ENCODE measurements around the gene ARHGEF16. TPM values are rescaled to one million over a fixed set of nuclear protein-coding genes. Genes with fewer than 3 reads are reported as not detected.

Gene ARHGEF16
- total RNA-seq, 4 donors from 2014 or later, result 0.20 to 1.2 (median 0.63) TPM

GRCh38 chr1:3463408-3463863 is 9.0 kb downstream of the ARHGEF16 start:
- DNase-seq, result no peak
- intact Hi-C loops (cut with DNase I; ENCODE audit: low total_unique reads), result no loop called here
- no peak overlapping the region for H3K4me3 ChIP-seq

GRCh38 chr1:3463891-3464648 is 9.6 kb downstream of the ARHGEF16 start:
- Histone ChIP-seq H3K4me3 (no peak overlapping the region), H3K4me1 (peaks cover 16 to 17% of the 10 kb centered on the region in 2 donors), H3K27me3 (no peaks in the 10 kb centered on the region), H3K36me3 (no peaks in the 10 kb centered on the region), H3K9me3 (no peaks in the 10 kb centered on the region), H3K27ac (no peak overlapping the region)
- no peak for TF ChIP-seq CTCF (IDR thresholded peaks at IDR 0.05 in 4 of 5, conservative IDR thresholded peaks at IDR 0.05 in 1 of 5)
- TF ChIP-seq POLR2A (IDR thresholded peaks at IDR 0.05), result no peak
- in situ Hi-C loops (cut with MboI; ENCODE audit: low sequenced_read_pairs in 4 of 4) (no loop called here), intact Hi-C loops (cut with DNase I; ENCODE audit: low total_unique reads) (no loop called here)
- ATAC-seq (no peak), DNase-seq (no peak)

More at GRCh38 chr1:3463408-3463863, 9.0 kb downstream of the ARHGEF16 start:
- H3K27me3 ChIP-seq, result no peaks in the 10 kb centered on the region
- no peak overlapping the region for H3K27ac ChIP-seq
- peaks cover 20 to 23% of the 10 kb centered on the region in 2 donors for H3K4me1 ChIP-seq
- in situ Hi-C loops (cut with MboI; ENCODE audit: low sequenced_read_pairs in 4 of 4), result no loop called here
- no peaks in the 10 kb centered on the region for H3K36me3 ChIP-seq
- TF ChIP-seq CTCF (IDR thresholded peaks at IDR 0.05 in 4 of 5, conservative IDR thresholded peaks at IDR 0.05 in 1 of 5) (no peak), POLR2A (IDR thresholded peaks at IDR 0.05) (no peak)
- no peak for ATAC-seq
- H3K9me3 ChIP-seq, result no peaks in the 10 kb centered on the region

- DNase-seq (no peak), ATAC-seq (no peak)
- in situ Hi-C loops (cut with MboI; ENCODE audit: low sequenced_read_pairs in 4 of 4) (no loop called here), intact Hi-C loops (cut with DNase I; ENCODE audit: low total_unique reads) (no loop called here)
- H3K27me3 ChIP-seq, result no peaks in the 10 kb centered on the region
- H3K27ac ChIP-seq, result no peak overlapping the region
- TF ChIP-seq POLR2A (IDR thresholded peaks at IDR 0.05) (no peak), CTCF (IDR thresholded peaks at IDR 0.05 in 4 of 5, conservative IDR thresholded peaks at IDR 0.05 in 1 of 5) (no peak)
- H3K4me1 ChIP-seq, result peaks cover 10 to 12% of the 10 kb centered on the region in 2 donors
- H3K36me3 ChIP-seq, result no peaks in the 10 kb centered on the region
- H3K4me3 ChIP-seq, result no peak overlapping the region
- H3K9me3 ChIP-seq, result no peaks in the 10 kb centered on the region
Observed at GRCh38 chr1:3464649-3465025, 10.2 kb downstream of the ARHGEF16 start.

GRCh38 chr1:3465091-3465934 is 10.8 kb downstream of the ARHGEF16 start:
- H3K4me1 ChIP-seq, result peaks cover 4 to 5% of the 10 kb centered on the region in 2 donors
- in situ Hi-C loops (cut with MboI; ENCODE audit: low sequenced_read_pairs in 4 of 4), result no loop called here
- ATAC-seq, result no peak

More at GRCh38 chr1:3465091-3465934, 10.8 kb downstream of the ARHGEF16 start:
- intact Hi-C loops (cut with DNase I; ENCODE audit: low total_unique reads), result no loop called here
- no peak for DNase-seq
- Histone ChIP-seq H3K36me3 (no peaks in the 10 kb centered on the region), H3K27me3 (no peaks in the 10 kb centered on the region), H3K4me3 (no peak overlapping the region), H3K9me3 (no peaks in the 10 kb centered on the region), H3K27ac (no peak overlapping the region)
- TF ChIP-seq POLR2A (IDR thresholded peaks at IDR 0.05), result no peak
- TF ChIP-seq CTCF (IDR thresholded peaks at IDR 0.05 in 4 of 5, conservative IDR thresholded peaks at IDR 0.05 in 1 of 5), result no peak

Data from gastrocnemius medialis (tissue), 4 donors.